ENCODE measurements around the gene TIPRL.
"Not testable (repeated sequence)": the region's sequence is repeated elsewhere in the genome, so short reads cannot be mapped to it uniquely, and the experiment has no call there.

The TIPRL gene
- 50.4 to 96.4 reads per million in 2 experiments for total RNA-seq

- peak; percentile 89 for DNase-seq (ENCODE audit: low read depth)
Measured at GRCh38 chr1:168178638-168179437, at the start of gene TIPRL. TSS of gene TIPRL (plus strand) at chr1:168178962. CDS start at chr1:168179078, 116 bp downstream.

GRCh38 chr1:168129933-168130332 is 48.8 kb upstream of the TIPRL start:
- no peak for DNase-seq (ENCODE audit: low read depth)

GRCh38 chr1:168134132-168134531 is 44.6 kb upstream of the TIPRL start:
- no peak for DNase-seq (ENCODE audit: low read depth)

- DNase-seq (ENCODE audit: low read depth): no peak
Measured at GRCh38 chr1:168134642-168135041, 44.1 kb upstream of the TIPRL start.

GRCh38 chr1:168135116-168135920 is 43.4 kb upstream of the TIPRL start:
- no peak for DNase-seq (ENCODE audit: low read depth)

GRCh38 chr1:168135921-168136708 is 42.6 kb upstream of the TIPRL start:
- no peak for DNase-seq (ENCODE audit: low read depth)

GRCh38 chr1:168136709-168137514 is 41.9 kb upstream of the TIPRL start, which contains the start of gene GPR161:
TSS of gene GPR161 (minus strand) at chr1:168136930. CDS start at chr1:168104850, 32,080 bp downstream.
- DNase-seq (ENCODE audit: low read depth): no peak

- no peak for DNase-seq (ENCODE audit: low read depth)
Measured at GRCh38 chr1:168137515-168137821, 41.3 kb upstream of the TIPRL start.

GRCh38 chr1:168138134-168138533 is 40.6 kb upstream of the TIPRL start:
- no peak for DNase-seq (ENCODE audit: low read depth)

- no peak for DNase-seq (ENCODE audit: low read depth)
Measured at GRCh38 chr1:168139070-168139469, 39.7 kb upstream of the TIPRL start.

- no peak for DNase-seq (ENCODE audit: low read depth)
Measured at GRCh38 chr1:168141871-168142385, 36.8 kb upstream of the TIPRL start.

- DNase-seq (ENCODE audit: low read depth): peak; percentile 66
Measured at GRCh38 chr1:168145184-168146159, 33.3 kb upstream of the TIPRL start.

- DNase-seq (ENCODE audit: low read depth): no peak
Measured at GRCh38 chr1:168146160-168146539, 32.6 kb upstream of the TIPRL start.

- DNase-seq (ENCODE audit: low read depth): no peak
Measured at GRCh38 chr1:168146626-168147025, 32.1 kb upstream of the TIPRL start.

GRCh38 chr1:168148916-168149315 is 29.8 kb upstream of the TIPRL start:
- no peak for DNase-seq (ENCODE audit: low read depth)

- DNase-seq (ENCODE audit: low read depth): no peak
Measured at GRCh38 chr1:168150283-168150682, 28.5 kb upstream of the TIPRL start.

- no peak for DNase-seq (ENCODE audit: low read depth)
Measured at GRCh38 chr1:168151935-168152334, 26.8 kb upstream of the TIPRL start.

- not testable (repeated sequence) for DNase-seq (ENCODE audit: low read depth)
Measured at GRCh38 chr1:168154707-168155106, 24.1 kb upstream of the TIPRL start.

- no peak for DNase-seq (ENCODE audit: low read depth)
Measured at GRCh38 chr1:168155910-168156309, 22.9 kb upstream of the TIPRL start.

- no peak for DNase-seq (ENCODE audit: low read depth)
Measured at GRCh38 chr1:168157638-168158037, 21.1 kb upstream of the TIPRL start.
